HepG2 (cell line): Measurements from ENCODE around the gene HECTD3. TPM values are rescaled to one million over a fixed set of nuclear protein-coding genes. Genes with fewer than 3 reads are reported as not detected.
A peak's percentile ranks its signal among the peaks of the same experiment; 100 is the strongest.

ENCODE experiments used
- BORCS8-MEF2B ChIP-seq: sonication (generic); formaldehyde crosslinking; IDR thresholded peaks from 2 replicates; pipeline ENCODE4 v1.8.0; 2022; ENCODE audit warnings: mild to moderate bottlenecking, missing genetic modification reagents
- DMAP1 ChIP-seq: IDR thresholded peaks from 2 replicates; pipeline ENCODE4 v1.6.1; 2016
- ELF1 ChIP-seq: sonication (generic); formaldehyde crosslinking; IDR thresholded peaks from 2 replicates; pipeline ENCODE4 v1.4.0; 2020; ENCODE audit warnings: missing genetic modification reagents
- ETV5 ChIP-seq: IDR thresholded peaks from 2 replicates; pipeline ENCODE4 v1.6.1; 2018; ENCODE audit warnings: missing biosample characterization, missing genetic modification reagents, inconsistent platforms, borderline replicate concordance
- HDAC1 ChIP-seq: sonication (generic); formaldehyde crosslinking; IDR thresholded peaks from 2 replicates; pipeline ENCODE4 v1.5.1; 2020; ENCODE audit warnings: mild to moderate bottlenecking, missing genetic modification reagents
- IRX3 ChIP-seq: sonication (generic); formaldehyde crosslinking; IDR thresholded peaks from 2 replicates; pipeline ENCODE4 v1.8.1; 2023; ENCODE audit warnings: mild to moderate bottlenecking, low read depth, missing genetic modification reagents, borderline replicate concordance
- KDM3A ChIP-seq: IDR thresholded peaks from 2 replicates; pipeline ENCODE4 v1.6.1; 2018; ENCODE audit warnings: low read depth, missing compliant biosample characterization
- KDM5B ChIP-seq: sonication (generic); formaldehyde crosslinking; IDR thresholded peaks from 2 replicates; pipeline ENCODE4 v1.4.0; 2020; ENCODE audit warnings: missing genetic modification reagents, mild to moderate bottlenecking, borderline replicate concordance
- MTA3 ChIP-seq: sonication (generic); formaldehyde crosslinking; IDR thresholded peaks from 2 replicates; pipeline ENCODE4 v1.4.0; 2020; ENCODE audit warnings: missing genetic modification reagents
- PAX8 ChIP-seq: sonication (generic); formaldehyde crosslinking; IDR thresholded peaks from 2 replicates; pipeline ENCODE4 v1.8.0; 2022; ENCODE audit warnings: mild to moderate bottlenecking, missing genetic modification reagents, borderline replicate concordance
- RBM39 ChIP-seq: fragments of 200-400 bp; formaldehyde crosslinking; IDR thresholded peaks from one replicate; pipeline ENCODE4 v1.6.1; 2018; ENCODE audit warnings: antibody characterized with exemption, mild to moderate bottlenecking, low read depth, low read length; ENCODE audit not compliant: poor library complexity, severe bottlenecking
- ZFX ChIP-seq: sonication (generic); formaldehyde crosslinking; IDR thresholded peaks from 2 replicates; pipeline ENCODE4 v1.4.0; 2020; ENCODE audit warnings: mild to moderate bottlenecking, low read depth, missing genetic modification reagents, moderate library complexity
- ZKSCAN8 ChIP-seq: IDR thresholded peaks from 2 replicates; pipeline ENCODE4 v1.6.1; 2016; ENCODE audit warnings: borderline replicate concordance, missing genetic modification reagents, missing compliant biosample characterization
- ZNF251 ChIP-seq: sonication (generic); formaldehyde crosslinking; IDR thresholded peaks from 2 replicates; pipeline ENCODE4 v1.9.0; 2021; ENCODE audit warnings: mild to moderate bottlenecking, missing genetic modification reagents
- ZNF326 ChIP-seq: sonication (generic); formaldehyde crosslinking; IDR thresholded peaks from 2 replicates; pipeline ENCODE4 v1.4.0; 2020; ENCODE audit warnings: missing genetic modification reagents, borderline replicate concordance
- ZNF333 ChIP-seq: sonication (generic); formaldehyde crosslinking; IDR thresholded peaks from 2 replicates; pipeline ENCODE4 v1.4.0; 2020; ENCODE audit warnings: mild to moderate bottlenecking, missing genetic modification reagents, borderline replicate concordance
- ZNF33B ChIP-seq: sonication (generic); formaldehyde crosslinking; IDR thresholded peaks from 2 replicates; pipeline ENCODE4 v1.5.1; 2020; ENCODE audit warnings: mild to moderate bottlenecking, missing genetic modification reagents
- ZNF777 ChIP-seq: sonication (generic); formaldehyde crosslinking; IDR thresholded peaks from 2 replicates; pipeline ENCODE4 v1.4.0; 2020; ENCODE audit warnings: missing genetic modification reagents
- polyA plus RNA-seq, 8 experiments: library from polyadenylated mRNA; depleted of rRNA in 3 of 8; stranded (reverse) in 7 of 8; unstranded in 1 of 8; fragments of >200 nt; fragmentation: Illumina TruSeq in 4 of 8; extraction: Trizol in 4 of 8; gene quantifications; 2 replicates each; pipeline versions ENCODE4 v1.2.1 to v1.2.3, GENCODE V29; 2011 to 2016; ENCODE audit warnings: low read depth in 4 of 8, missing spikeins in 1 of 8, mixed read lengths in 1 of 8; ENCODE audit not compliant: insufficient read depth in 1 of 8
- total RNA-seq, 5 experiments: library from RNA; depleted of rRNA; stranded (reverse); fragments of >200 nt; fragmentation: Illumina TruSeq; extraction: Trizol; gene quantifications; 2 replicates each; pipeline ENCODE4 v1.2.3, GENCODE V29; 2016; ENCODE audit warnings: low read depth in 1 of 5
- TF ChIP-seq, protein P1 (sequence below): IDR thresholded peaks from 2 replicates; pipeline ENCODE4 v1.6.1; 2016; ENCODE audit warnings: mild to moderate bottlenecking, missing biosample characterization, missing genetic modification reagents
- TF ChIP-seq, protein P2 (sequence below), 2 experiments: IDR thresholded peaks; 2 replicates each; pipeline ENCODE4 v1.6.1; 2011 to 2012; ENCODE audit warnings: low read length in 2 of 2, borderline replicate concordance in 1 of 2, low read depth in 1 of 2, mild to moderate bottlenecking in 1 of 2, moderate library complexity in 1 of 2
- TF ChIP-seq, protein P3 (sequence below): sonication (generic); formaldehyde crosslinking; IDR thresholded peaks from 2 replicates; pipeline ENCODE4 v1.4.0; 2020; ENCODE audit warnings: mild to moderate bottlenecking, low read depth, missing genetic modification reagents
- TF ChIP-seq, protein P4 (sequence below): sonication (generic); formaldehyde crosslinking; IDR thresholded peaks from 2 replicates; pipeline ENCODE4 v1.4.0; 2020; ENCODE audit warnings: mild to moderate bottlenecking, missing genetic modification reagents

The HECTD3 gene
- total and polyA plus RNA-seq, 2 of the 13 experiments (the other 11 are each of a cell fraction or from before 2014, with no cell fraction given) = 18.6 to 24.5 TPM

DNA sequence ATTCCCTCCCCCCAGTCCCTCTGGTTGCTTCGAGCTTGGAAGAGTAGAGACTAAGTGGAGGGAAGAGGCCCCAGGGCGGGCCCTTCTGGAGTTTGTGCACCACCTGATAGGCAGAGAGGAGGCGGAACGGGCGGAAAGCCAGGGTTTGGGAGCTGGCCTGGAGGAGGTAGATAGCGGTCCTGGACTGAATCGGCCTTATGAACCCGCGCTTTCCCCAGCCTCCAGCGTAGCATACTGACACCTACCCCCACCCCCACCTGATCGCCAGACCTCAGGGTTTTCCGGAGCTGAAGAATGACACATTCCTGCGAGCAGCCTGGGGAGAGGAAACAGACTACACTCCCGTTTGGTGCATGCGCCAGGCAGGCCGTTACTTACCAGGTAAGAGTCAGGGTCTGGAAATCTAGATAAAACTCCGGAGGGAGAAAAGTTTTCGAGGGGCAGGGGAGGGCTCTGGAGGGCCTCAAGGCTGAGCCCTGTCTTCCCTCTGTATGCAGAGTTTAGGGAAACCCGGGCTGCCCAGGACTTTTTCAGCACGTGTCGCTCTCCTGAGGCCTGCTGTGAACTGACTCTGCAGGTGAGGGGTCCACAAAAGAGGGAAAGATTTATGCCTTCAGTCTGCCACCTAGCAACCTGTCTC lies 1.6 kb upstream of the HECTD3 start (continued):
- peak; percentile 53; the same call in 1 of the 2 replicates for TF ChIP-seq ZFX
- TF ChIP-seq IRX3 (CRISPR knock-in tag) = no peak
- TF ChIP-seq ZNF33B = no peak
- no peak for TF ChIP-seq PAX8
- TF ChIP-seq, protein P1, sequence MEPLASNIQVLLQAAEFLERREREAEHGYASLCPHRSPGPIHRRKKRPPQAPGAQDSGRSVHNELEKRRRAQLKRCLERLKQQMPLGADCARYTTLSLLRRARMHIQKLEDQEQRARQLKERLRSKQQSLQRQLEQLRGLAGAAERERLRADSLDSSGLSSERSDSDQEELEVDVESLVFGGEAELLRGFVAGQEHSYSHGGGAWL (CRISPR knock-in tag) = no peak
- TF ChIP-seq, protein P2, sequence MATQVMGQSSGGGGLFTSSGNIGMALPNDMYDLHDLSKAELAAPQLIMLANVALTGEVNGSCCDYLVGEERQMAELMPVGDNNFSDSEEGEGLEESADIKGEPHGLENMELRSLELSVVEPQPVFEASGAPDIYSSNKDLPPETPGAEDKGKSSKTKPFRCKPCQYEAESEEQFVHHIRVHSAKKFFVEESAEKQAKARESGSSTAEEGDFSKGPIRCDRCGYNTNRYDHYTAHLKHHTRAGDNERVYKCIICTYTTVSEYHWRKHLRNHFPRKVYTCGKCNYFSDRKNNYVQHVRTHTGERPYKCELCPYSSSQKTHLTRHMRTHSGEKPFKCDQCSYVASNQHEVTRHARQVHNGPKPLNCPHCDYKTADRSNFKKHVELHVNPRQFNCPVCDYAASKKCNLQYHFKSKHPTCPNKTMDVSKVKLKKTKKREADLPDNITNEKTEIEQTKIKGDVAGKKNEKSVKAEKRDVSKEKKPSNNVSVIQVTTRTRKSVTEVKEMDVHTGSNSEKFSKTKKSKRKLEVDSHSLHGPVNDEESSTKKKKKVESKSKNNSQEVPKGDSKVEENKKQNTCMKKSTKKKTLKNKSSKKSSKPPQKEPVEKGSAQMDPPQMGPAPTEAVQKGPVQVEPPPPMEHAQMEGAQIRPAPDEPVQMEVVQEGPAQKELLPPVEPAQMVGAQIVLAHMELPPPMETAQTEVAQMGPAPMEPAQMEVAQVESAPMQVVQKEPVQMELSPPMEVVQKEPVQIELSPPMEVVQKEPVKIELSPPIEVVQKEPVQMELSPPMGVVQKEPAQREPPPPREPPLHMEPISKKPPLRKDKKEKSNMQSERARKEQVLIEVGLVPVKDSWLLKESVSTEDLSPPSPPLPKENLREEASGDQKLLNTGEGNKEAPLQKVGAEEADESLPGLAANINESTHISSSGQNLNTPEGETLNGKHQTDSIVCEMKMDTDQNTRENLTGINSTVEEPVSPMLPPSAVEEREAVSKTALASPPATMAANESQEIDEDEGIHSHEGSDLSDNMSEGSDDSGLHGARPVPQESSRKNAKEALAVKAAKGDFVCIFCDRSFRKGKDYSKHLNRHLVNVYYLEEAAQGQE (IDR thresholded peaks at IDR 0.05; ENCODE audit: borderline replicate concordance in 1 of 2, low read depth in 1 of 2, low read length in 2 of 2) = no peak
- TF ChIP-seq RBM39 = peak; percentile 27
- no peak for TF ChIP-seq ZNF777 (CRISPR knock-in tag)
- TF ChIP-seq HDAC1 = 0 out of 2 replicates have a peak, but pooled peaks have one; percentile 11
- TF ChIP-seq, protein P3, sequence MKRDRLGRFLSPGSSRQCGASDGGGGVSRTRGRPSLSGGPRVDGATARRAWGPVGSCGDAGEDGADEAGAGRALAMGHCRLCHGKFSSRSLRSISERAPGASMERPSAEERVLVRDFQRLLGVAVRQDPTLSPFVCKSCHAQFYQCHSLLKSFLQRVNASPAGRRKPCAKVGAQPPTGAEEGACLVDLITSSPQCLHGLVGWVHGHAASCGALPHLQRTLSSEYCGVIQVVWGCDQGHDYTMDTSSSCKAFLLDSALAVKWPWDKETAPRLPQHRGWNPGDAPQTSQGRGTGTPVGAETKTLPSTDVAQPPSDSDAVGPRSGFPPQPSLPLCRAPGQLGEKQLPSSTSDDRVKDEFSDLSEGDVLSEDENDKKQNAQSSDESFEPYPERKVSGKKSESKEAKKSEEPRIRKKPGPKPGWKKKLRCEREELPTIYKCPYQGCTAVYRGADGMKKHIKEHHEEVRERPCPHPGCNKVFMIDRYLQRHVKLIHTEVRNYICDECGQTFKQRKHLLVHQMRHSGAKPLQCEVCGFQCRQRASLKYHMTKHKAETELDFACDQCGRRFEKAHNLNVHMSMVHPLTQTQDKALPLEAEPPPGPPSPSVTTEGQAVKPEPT = no peak
- no peak for TF ChIP-seq ZKSCAN8 (CRISPR knock-in tag)
- TF ChIP-seq KDM5B (CRISPR knock-in tag) = peak; percentile 34; the same call in 1 of the 2 replicates
- TF ChIP-seq ZNF326 (CRISPR knock-in tag) = no peak
- TF ChIP-seq MTA3 (CRISPR knock-in tag) = no peak
- no peak for TF ChIP-seq ZNF251
- 0 out of 2 replicates have a peak, but pooled peaks have one; percentile 42 for TF ChIP-seq ETV5 (CRISPR knock-in tag)
- TF ChIP-seq ELF1 (CRISPR knock-in tag) = no peak; the same call in 1 of the 2 replicates
- TF ChIP-seq ZNF333 = no peak
- 0 out of 2 replicates have a peak, but pooled peaks have one; percentile 28 for TF ChIP-seq BORCS8-MEF2B (CRISPR knock-in tag)
- TF ChIP-seq DMAP1 (CRISPR knock-in tag) = peak; percentile 56; the same call in 1 of the 2 replicates
- TF ChIP-seq, protein P4, sequence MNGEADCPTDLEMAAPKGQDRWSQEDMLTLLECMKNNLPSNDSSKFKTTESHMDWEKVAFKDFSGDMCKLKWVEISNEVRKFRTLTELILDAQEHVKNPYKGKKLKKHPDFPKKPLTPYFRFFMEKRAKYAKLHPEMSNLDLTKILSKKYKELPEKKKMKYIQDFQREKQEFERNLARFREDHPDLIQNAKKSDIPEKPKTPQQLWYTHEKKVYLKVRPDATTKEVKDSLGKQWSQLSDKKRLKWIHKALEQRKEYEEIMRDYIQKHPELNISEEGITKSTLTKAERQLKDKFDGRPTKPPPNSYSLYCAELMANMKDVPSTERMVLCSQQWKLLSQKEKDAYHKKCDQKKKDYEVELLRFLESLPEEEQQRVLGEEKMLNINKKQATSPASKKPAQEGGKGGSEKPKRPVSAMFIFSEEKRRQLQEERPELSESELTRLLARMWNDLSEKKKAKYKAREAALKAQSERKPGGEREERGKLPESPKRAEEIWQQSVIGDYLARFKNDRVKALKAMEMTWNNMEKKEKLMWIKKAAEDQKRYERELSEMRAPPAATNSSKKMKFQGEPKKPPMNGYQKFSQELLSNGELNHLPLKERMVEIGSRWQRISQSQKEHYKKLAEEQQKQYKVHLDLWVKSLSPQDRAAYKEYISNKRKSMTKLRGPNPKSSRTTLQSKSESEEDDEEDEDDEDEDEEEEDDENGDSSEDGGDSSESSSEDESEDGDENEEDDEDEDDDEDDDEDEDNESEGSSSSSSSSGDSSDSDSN (CRISPR knock-in tag) = no peak
- TF ChIP-seq KDM3A (CRISPR knock-in tag) = no peak
